Subcutaneous adipose tissue (tissue), 4 donors: ENCODE measurements around the gene KYNU. TPM values are rescaled to one million over a fixed set of nuclear protein-coding genes. Genes with fewer than 3 reads are reported as not detected.

Experiments
- CTCF ChIP-seq: fragments of 450-650 bp; IDR thresholded peaks from one replicate; pipeline ENCODE4 v1.5.1; 2016; ENCODE audit warnings: low read depth, mild to moderate bottlenecking, control low read depth, antibody characterized with exemption, moderate library complexity
- total RNA-seq, 4 donors: library from RNA; depleted of rRNA; stranded (reverse); fragments of >200 nt; gene quantifications; one replicate each; pipeline ENCODE4 v1.1.0, GENCODE V29; 2016

KYNU gene
- total RNA-seq, 4 donors from 2014 or later: 3.4 to 38.9 (median 10.5) TPM

- TF ChIP-seq CTCF: no peak
Measured at GRCh38 chr2:142930835-142931398, 53.5 kb downstream of the KYNU start.

GRCh38 chr2:142933916-142934315 is 56.5 kb downstream of the KYNU start:
- TF ChIP-seq CTCF: no peak

DNA sequence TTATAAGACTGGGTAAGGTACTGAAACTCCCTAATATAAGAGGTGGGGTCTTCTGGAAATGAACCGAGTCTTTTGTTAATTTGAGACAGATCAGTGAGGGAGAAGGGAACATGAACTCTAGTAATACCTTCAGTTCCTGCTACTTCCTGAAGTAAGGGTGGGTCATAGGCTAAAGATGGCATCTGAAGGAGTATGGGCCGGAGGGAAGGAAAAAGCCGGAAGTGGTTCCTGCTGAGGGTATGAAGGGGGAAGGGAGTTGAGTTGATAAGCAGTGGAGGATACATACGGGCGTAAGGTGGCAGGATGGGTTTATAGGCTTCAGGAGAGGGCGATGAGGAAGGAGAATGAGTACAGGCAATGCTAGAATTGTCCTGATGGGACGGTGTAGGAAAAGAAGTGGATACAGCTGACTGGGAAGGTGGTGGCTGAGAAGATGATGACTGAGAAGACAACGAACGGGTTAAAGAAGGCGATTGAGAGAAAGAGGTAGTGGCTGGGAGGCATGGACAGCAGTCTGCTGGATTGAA is 58.2 kb downstream of the KYNU start:
- no peak for TF ChIP-seq CTCF

DNA sequence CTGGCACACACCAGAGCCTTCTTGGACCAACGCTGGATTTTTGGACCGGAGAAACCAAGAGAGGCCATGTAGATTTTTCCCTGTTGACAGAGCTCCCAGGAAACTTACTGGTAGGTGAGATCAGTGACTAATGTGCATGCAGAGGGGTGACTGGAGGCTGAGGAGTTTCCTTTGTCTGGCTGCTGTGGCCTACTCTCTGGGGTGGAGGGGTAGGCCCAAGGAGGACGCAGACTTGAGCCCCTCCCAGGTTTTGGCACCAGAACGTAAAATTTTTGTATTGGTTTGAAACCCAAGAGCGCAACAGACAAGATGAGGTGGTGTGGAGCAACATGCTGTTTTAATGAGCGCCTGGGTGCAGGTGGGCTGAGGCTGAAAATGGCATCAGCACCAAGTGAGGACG is 59.2 kb downstream of the KYNU start:
- no peak for TF ChIP-seq CTCF

GRCh38 chr2:142937347-142937746 is 59.9 kb downstream of the KYNU start:
- TF ChIP-seq CTCF: no peak

GRCh38 chr2:142938240-142938639 is 60.8 kb downstream of the KYNU start:
- no peak for TF ChIP-seq CTCF

- TF ChIP-seq CTCF: no peak
Measured at GRCh38 chr2:142940606-142941223, 63.3 kb downstream of the KYNU start.
